ENCODE results near the gene EXOC3L4.

EXOC3L4 gene

GRCh38 chr14:103134919-103135318, 40.4 kb downstream of the EXOC3L4 start:
- Histone ChIP-seq H3K27ac (replicated peaks) (no peak overlapping the region), H3K4me3 (replicated peaks; ENCODE audit: insufficient read depth, low read length) (no peak overlapping the region), H3K27me3 (ENCODE audit: insufficient read depth, poor library complexity, severe bottlenecking) (no peaks in the 10 kb centered on the region)
- no peak for DNase-seq (ENCODE audit: low read depth in 1 of 2, low spot score in 1 of 2)
- TF ChIP-seq SPI1 (IDR thresholded peaks at IDR 0.05; ENCODE audit: borderline replicate concordance, low read depth) = no peak
- no peak for TF ChIP-seq GABPA (IDR thresholded peaks at IDR 0.05; ENCODE audit: low read depth)
- no peak for TF ChIP-seq REST (IDR thresholded peaks at IDR 0.05; ENCODE audit: insufficient replicate concordance, low read depth)
- TF ChIP-seq POLR2AphosphoS5 (IDR thresholded peaks at IDR 0.05; ENCODE audit: low read depth) = no peak
- TF ChIP-seq CTCF (IDR thresholded peaks at IDR 0.05; ENCODE audit: insufficient read depth, low read length) = no peak

GRCh38 chr14:103135333-103136260, 41.1 kb downstream of the EXOC3L4 start:
- Histone ChIP-seq H3K27ac (replicated peaks) (no peak overlapping the region), H3K27me3 (ENCODE audit: insufficient read depth, poor library complexity, severe bottlenecking) (no peaks in the 10 kb centered on the region), H3K4me3 (replicated peaks; ENCODE audit: insufficient read depth, low read length) (no peak overlapping the region)
- no peak for DNase-seq (ENCODE audit: low read depth in 1 of 2, low spot score in 1 of 2)
- TF ChIP-seq REST (IDR thresholded peaks at IDR 0.05; ENCODE audit: insufficient replicate concordance, low read depth) (no peak), SPI1 (IDR thresholded peaks at IDR 0.05; ENCODE audit: borderline replicate concordance, low read depth) (no peak), CTCF (IDR thresholded peaks at IDR 0.05; ENCODE audit: insufficient read depth, low read length) (no peak), GABPA (IDR thresholded peaks at IDR 0.05; ENCODE audit: low read depth) (no peak)

GRCh38 chr14:103136388-103137271, 42.1 kb downstream of the EXOC3L4 start:
- no peaks in the 10 kb centered on the region for H3K27me3 ChIP-seq (ENCODE audit: insufficient read depth, poor library complexity, severe bottlenecking)
- H3K4me3 ChIP-seq (replicated peaks; ENCODE audit: insufficient read depth, low read length) = no peak overlapping the region
- peak in 1 of 2 experiments; percentile 20 for DNase-seq (ENCODE audit: low read depth in 1 of 2, low spot score in 1 of 2)
- no peak overlapping the region for H3K27ac ChIP-seq (replicated peaks)
- TF ChIP-seq CTCF (IDR thresholded peaks at IDR 0.05; ENCODE audit: insufficient read depth, low read length) (no peak), REST (IDR thresholded peaks at IDR 0.05; ENCODE audit: insufficient replicate concordance, low read depth) (no peak), SPI1 (IDR thresholded peaks at IDR 0.05; ENCODE audit: borderline replicate concordance, low read depth) (no peak), GABPA (IDR thresholded peaks at IDR 0.05; ENCODE audit: low read depth) (no peak), POLR2AphosphoS5 (IDR thresholded peaks at IDR 0.05; ENCODE audit: low read depth) (no peak)

Data from HL-60 (cell line).